Caco-2 (cell line): ENCODE results near the gene TASOR2. TPM values are rescaled to one million over a fixed set of nuclear protein-coding genes. Genes with fewer than 3 reads are reported as not detected.

Experiments used
- BruUV-seq: library from RNA; stranded (reverse); fragments of 400-500 nt; replicated peaks from 2 replicates; lab custom pipeline; 2021; lab: Mats Ljungman, UMichigan
- CTCF ChIA-PET: fragments of 300-600 bp; sonication (Branson Sonifier 250); formaldehyde crosslinking; loops from one replicate; lab custom pipeline; 2022; ENCODE audit warnings: antibody characterized with exemption; lab: Charles Lee
- POLR2A ChIA-PET: fragments of 300-600 bp; sonication (Branson Sonifier 250); formaldehyde crosslinking; loops from one replicate; lab custom pipeline; 2022; ENCODE audit warnings: antibody characterized with exemption; lab: Charles Lee
- DNase-seq, 2 experiments: peaks; one replicate each; pipeline versions ENCODE4 v3.0.0 to v3.0.0-alpha.2; 2020 to 2022
- H3K27me3 ChIP-seq: replicated peaks from 2 replicates; pipeline ENCODE4 v1.6.0; 2011; ENCODE audit warnings: low read length; ENCODE audit not compliant: control insufficient read depth, insufficient read depth
- H3K36me3 ChIP-seq: 2 replicates; pipeline ENCODE4 v1.5.1; 2011; ENCODE audit warnings: low read length; ENCODE audit not compliant: control insufficient read depth, insufficient read depth
- H3K4me1 ChIP-seq: fragments of 250-450 bp; sonication (Bioruptor Pico); 2 replicates; pipeline ENCODE4 v1.5.1; 2020; ENCODE audit warnings: mild to moderate bottlenecking
- H3K4me3 ChIP-seq: 2 replicates; pipeline ENCODE4 v1.5.1; 2011; ENCODE audit warnings: low read depth, mild to moderate bottlenecking, control low read depth, low read length
- H3K9me3 ChIP-seq: fragments of 250-450 bp; sonication (Bioruptor Pico); 2 replicates; pipeline ENCODE4 v1.5.1; 2020; ENCODE audit warnings: mild to moderate bottlenecking, moderate library complexity
- H3K27ac Mint-ChIP-seq: one replicate; pipeline ENCODE4 v1.8.0; 2022; ENCODE audit warnings: mixed read lengths; ENCODE audit not compliant: unreplicated experiment
- H3K27me3 Mint-ChIP-seq: one replicate; pipeline ENCODE4 v1.8.0; 2022; ENCODE audit warnings: mixed read lengths; ENCODE audit not compliant: insufficient read depth, unreplicated experiment
- H3K36me3 Mint-ChIP-seq: one replicate; pipeline ENCODE4 v1.8.0; 2022; ENCODE audit warnings: mild to moderate bottlenecking, mixed read lengths; ENCODE audit not compliant: insufficient read depth, unreplicated experiment
- H3K4me1 Mint-ChIP-seq: one replicate; pipeline ENCODE4 v1.8.0; 2022; ENCODE audit warnings: low read depth, mixed read lengths; ENCODE audit not compliant: unreplicated experiment
- H3K4me3 Mint-ChIP-seq: one replicate; pipeline ENCODE4 v1.8.0; 2022; ENCODE audit warnings: mild to moderate bottlenecking, moderate library complexity, mixed read lengths; ENCODE audit not compliant: unreplicated experiment
- H3K9me3 Mint-ChIP-seq: one replicate; pipeline ENCODE4 v1.8.0; 2022; ENCODE audit warnings: mixed read lengths; ENCODE audit not compliant: unreplicated experiment
- intact Hi-C: fragments of 100-400 bp; cut with micrococcal nuclease; formaldehyde crosslinking; loops from one replicate; pipeline ENCODE4 v1.10.0; 2022; ENCODE audit not compliant: unreplicated experiment
- total RNA-seq: library from RNA; stranded (reverse); gene quantifications from 2 replicates; pipeline ENCODE4 v1.2.3, GENCODE V29; 2022
- TF ChIP-seq, protein P1 (sequence below), 2 experiments: fragments of 200-600 bp in 1 of 2; IDR thresholded peaks; 1 replicate in 1 of 2; 2 replicates in 1 of 2; pipeline versions ENCODE4 v1.5.1 to v1.8.0; 2011 to 2022; ENCODE audit warnings: antibody characterized with exemption in 1 of 2, control low read depth in 1 of 2, inconsistent platforms in 1 of 2, low read depth in 1 of 2, low read length in 1 of 2, mild to moderate bottlenecking in 1 of 2, moderate library complexity in 1 of 2; ENCODE audit not compliant: insufficient read depth in 1 of 2, severe bottlenecking in 1 of 2, unreplicated experiment in 1 of 2

TASOR2 gene
- total RNA-seq, 1 experiment from 2014 or later, result 102 TPM

- CTCF ChIA-PET, result no interaction called here
- TF ChIP-seq, protein P1, sequence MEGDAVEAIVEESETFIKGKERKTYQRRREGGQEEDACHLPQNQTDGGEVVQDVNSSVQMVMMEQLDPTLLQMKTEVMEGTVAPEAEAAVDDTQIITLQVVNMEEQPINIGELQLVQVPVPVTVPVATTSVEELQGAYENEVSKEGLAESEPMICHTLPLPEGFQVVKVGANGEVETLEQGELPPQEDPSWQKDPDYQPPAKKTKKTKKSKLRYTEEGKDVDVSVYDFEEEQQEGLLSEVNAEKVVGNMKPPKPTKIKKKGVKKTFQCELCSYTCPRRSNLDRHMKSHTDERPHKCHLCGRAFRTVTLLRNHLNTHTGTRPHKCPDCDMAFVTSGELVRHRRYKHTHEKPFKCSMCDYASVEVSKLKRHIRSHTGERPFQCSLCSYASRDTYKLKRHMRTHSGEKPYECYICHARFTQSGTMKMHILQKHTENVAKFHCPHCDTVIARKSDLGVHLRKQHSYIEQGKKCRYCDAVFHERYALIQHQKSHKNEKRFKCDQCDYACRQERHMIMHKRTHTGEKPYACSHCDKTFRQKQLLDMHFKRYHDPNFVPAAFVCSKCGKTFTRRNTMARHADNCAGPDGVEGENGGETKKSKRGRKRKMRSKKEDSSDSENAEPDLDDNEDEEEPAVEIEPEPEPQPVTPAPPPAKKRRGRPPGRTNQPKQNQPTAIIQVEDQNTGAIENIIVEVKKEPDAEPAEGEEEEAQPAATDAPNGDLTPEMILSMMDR (IDR thresholded peaks at IDR 0.05; ENCODE audit: insufficient read depth in 1 of 2, low read depth in 1 of 2, low read length in 1 of 2, severe bottlenecking in 1 of 2, unreplicated experiment in 1 of 2), result no peak
- Histone ChIP-seq H3K27me3 (no peaks in the 10 kb centered on the region), H3K4me1 (peaks cover 24% of the 10 kb centered on the region), H3K9me3 (no peaks in the 10 kb centered on the region), H3K4me3 (no peak overlapping the region), H3K36me3 (no peaks in the 10 kb centered on the region)
- no peak for DNase-seq
- Mint-ChIP-seq H3K9me3 (no peaks in the 10 kb centered on the region), H3K36me3 (no peaks in the 10 kb centered on the region), H3K4me1 (peaks cover 25% of the 10 kb centered on the region), H3K4me3 (no peak overlapping the region), H3K27ac (no peak overlapping the region), H3K27me3 (no peaks in the 10 kb centered on the region)
- POLR2A ChIA-PET, result no interaction called here
- intact Hi-C loops, result no loop called here
- BruUV-seq, result no TSS peak
Measured at GRCh38 chr10:5661043-5661442, 23.6 kb upstream of the TASOR2 start.

- H3K27ac Mint-ChIP-seq, result no peak overlapping the region
- H3K4me3 Mint-ChIP-seq, result no peak overlapping the region
- BruUV-seq, result no TSS peak
- Histone ChIP-seq H3K36me3 (no peaks in the 10 kb centered on the region), H3K4me3 (no peak overlapping the region), H3K4me1 (peaks cover 30% of the 10 kb centered on the region), H3K27me3 (no peaks in the 10 kb centered on the region), H3K9me3 (no peaks in the 10 kb centered on the region)
- TF ChIP-seq, protein P1 (IDR thresholded peaks at IDR 0.05; ENCODE audit: insufficient read depth in 1 of 2, low read depth in 1 of 2, low read length in 1 of 2, severe bottlenecking in 1 of 2, unreplicated experiment in 1 of 2), result no peak
- H3K4me1 Mint-ChIP-seq, result peaks cover 25% of the 10 kb centered on the region
- no peaks in the 10 kb centered on the region for H3K36me3 Mint-ChIP-seq
- intact Hi-C loops, result no loop called here
- no peaks in the 10 kb centered on the region for H3K9me3 Mint-ChIP-seq
- no peak for DNase-seq
- H3K27me3 Mint-ChIP-seq, result no peaks in the 10 kb centered on the region
- POLR2A ChIA-PET, result no interaction called here
- CTCF ChIA-PET, result interaction anchor here (0.6 to 1.0 kb wide), 2 partner anchors 33 to 126 kb away, joined by 3 to 4 read pairs; no protein-coding TSS in a partner anchor
Measured at GRCh38 chr10:5662708-5663579, 21.7 kb upstream of the TASOR2 start.

DNA sequence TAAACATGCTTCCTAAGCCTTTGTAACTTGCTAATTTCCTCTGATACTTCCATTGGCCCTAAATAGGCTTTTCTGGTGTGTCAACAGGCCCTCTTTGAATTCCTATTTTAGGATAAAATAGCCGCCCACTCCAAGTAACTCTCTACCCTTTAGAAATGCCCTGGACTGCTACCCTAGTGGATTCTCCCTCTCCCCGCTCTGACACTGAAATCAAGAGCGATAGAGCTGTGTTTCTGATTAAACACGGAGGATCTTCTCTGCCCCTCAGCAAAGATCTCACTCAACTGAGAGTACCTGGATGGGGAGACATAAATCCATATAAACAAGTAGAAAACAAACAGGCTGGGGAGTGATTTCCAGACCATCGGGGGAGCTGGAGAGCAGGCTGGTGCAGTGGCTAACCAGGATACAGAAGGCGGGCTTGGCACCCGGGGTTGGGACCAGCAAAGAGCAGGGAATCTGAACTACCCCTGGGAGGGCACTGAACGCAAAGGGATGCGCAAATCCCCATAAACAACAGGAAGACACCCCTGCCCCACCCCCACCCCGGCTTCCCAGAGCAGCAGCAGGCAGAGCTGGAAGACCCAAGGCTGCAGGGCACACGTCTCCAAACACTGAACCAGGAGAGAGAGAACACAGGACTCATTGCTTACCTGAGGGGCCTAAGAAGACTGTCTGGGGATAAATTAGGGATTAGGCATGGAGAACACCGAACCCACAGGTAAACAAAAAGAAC, 20.8 kb upstream of the TASOR2 start:
- POLR2A ChIA-PET, result no interaction called here
- BruUV-seq, result no TSS peak

More for the DNA sequence above, 20.8 kb upstream of the TASOR2 start:
- Mint-ChIP-seq H3K27ac (peak overlapping the region; percentile 46), H3K36me3 (no peaks in the 10 kb centered on the region), H3K4me3 (peak overlapping the region; percentile 37), H3K27me3 (no peaks in the 10 kb centered on the region), H3K9me3 (no peaks in the 10 kb centered on the region), H3K4me1 (peaks cover 25% of the 10 kb centered on the region)
- Histone ChIP-seq H3K27me3 (no peaks in the 10 kb centered on the region), H3K9me3 (no peaks in the 10 kb centered on the region), H3K36me3 (no peaks in the 10 kb centered on the region), H3K4me3 (no peak overlapping the region), H3K4me1 (peaks cover 37% of the 10 kb centered on the region)
- TF ChIP-seq, protein P1 (IDR thresholded peaks at IDR 0.05; ENCODE audit: insufficient read depth in 1 of 2, low read depth in 1 of 2, low read length in 1 of 2, severe bottlenecking in 1 of 2, unreplicated experiment in 1 of 2), result no peak
- no peak for DNase-seq
- intact Hi-C loops, result no loop called here
- CTCF ChIA-PET, result interaction anchor here (0.6 to 1.0 kb wide), 3 partner anchors 34 to 125 kb away, joined by 3 to 7 read pairs (median 4); no protein-coding TSS in a partner anchor
